ENCODE measurements around the gene FMC1. TPM values are rescaled to one million over a fixed set of nuclear protein-coding genes. Genes with fewer than 3 reads are reported as not detected.

The FMC1 gene
- total and polyA plus RNA-seq, 4 donors = 8.7 to 44.6 (median 13.2) TPM

- ATAC-seq (ENCODE audit: insufficient read depth, low FRiP score) = no peak
- peaks cover 0 to 26% (median 9%) of the 10 kb centered on the region in 5 donors for H3K4me1 ChIP-seq (ENCODE audit: control insufficient read depth in 5 of 5, insufficient read depth in 5 of 5, low read length in 5 of 5)
- peaks cover 0 to 11% (median 4%) of the 10 kb centered on the region in 4 donors for H3K36me3 ChIP-seq (ENCODE audit: control insufficient read depth in 4 of 4, insufficient read depth in 4 of 4, low read length in 4 of 4)
- no peaks in the 10 kb centered on the region for H3K27me3 ChIP-seq (ENCODE audit: control insufficient read depth in 3 of 3, insufficient read depth in 3 of 3, low read length in 2 of 3)
- H3K9me3 ChIP-seq (ENCODE audit: control insufficient read depth in 4 of 4, insufficient read depth in 3 of 4, low read length in 3 of 4) = no peaks in the 10 kb centered on the region
- 0 to 2% methylated on average over 2 of the region's 2 CpGs for WGBS, 2 donors
- peak overlapping the region in 1 of 2 donors; percentile 98 for H3K27ac ChIP-seq (ENCODE audit: low read depth in 1 of 2, low read length in 1 of 2)
- DNase-seq = no peak
- H3K4me3 ChIP-seq = peak overlapping the region; percentile 68
- peak overlapping the region; percentile 96 to 97 for H3K9ac ChIP-seq (ENCODE audit: insufficient read depth in 1 of 2, low read length in 2 of 2)
- TF ChIP-seq, protein P1, sequence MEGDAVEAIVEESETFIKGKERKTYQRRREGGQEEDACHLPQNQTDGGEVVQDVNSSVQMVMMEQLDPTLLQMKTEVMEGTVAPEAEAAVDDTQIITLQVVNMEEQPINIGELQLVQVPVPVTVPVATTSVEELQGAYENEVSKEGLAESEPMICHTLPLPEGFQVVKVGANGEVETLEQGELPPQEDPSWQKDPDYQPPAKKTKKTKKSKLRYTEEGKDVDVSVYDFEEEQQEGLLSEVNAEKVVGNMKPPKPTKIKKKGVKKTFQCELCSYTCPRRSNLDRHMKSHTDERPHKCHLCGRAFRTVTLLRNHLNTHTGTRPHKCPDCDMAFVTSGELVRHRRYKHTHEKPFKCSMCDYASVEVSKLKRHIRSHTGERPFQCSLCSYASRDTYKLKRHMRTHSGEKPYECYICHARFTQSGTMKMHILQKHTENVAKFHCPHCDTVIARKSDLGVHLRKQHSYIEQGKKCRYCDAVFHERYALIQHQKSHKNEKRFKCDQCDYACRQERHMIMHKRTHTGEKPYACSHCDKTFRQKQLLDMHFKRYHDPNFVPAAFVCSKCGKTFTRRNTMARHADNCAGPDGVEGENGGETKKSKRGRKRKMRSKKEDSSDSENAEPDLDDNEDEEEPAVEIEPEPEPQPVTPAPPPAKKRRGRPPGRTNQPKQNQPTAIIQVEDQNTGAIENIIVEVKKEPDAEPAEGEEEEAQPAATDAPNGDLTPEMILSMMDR (IDR thresholded peaks at IDR 0.05; ENCODE audit: control extremely low read depth, extremely low read depth) = no peak
Observed at GRCh38 chr7:139360948-139361307, 19.8 kb downstream of the FMC1 start.

- 26 to 31% methylated on average over 3 of the region's 3 CpGs for WGBS, 2 donors
- TF ChIP-seq, protein P1 (IDR thresholded peaks at IDR 0.05; ENCODE audit: control extremely low read depth, extremely low read depth) = no peak
- Histone ChIP-seq H3K27ac (ENCODE audit: low read depth in 1 of 2, low read length in 1 of 2) (no peak overlapping the region), H3K27me3 (ENCODE audit: control insufficient read depth in 3 of 3, insufficient read depth in 3 of 3, low read length in 2 of 3) (no peaks in the 10 kb centered on the region), H3K9me3 (ENCODE audit: control insufficient read depth in 4 of 4, insufficient read depth in 3 of 4, low read length in 3 of 4) (no peaks in the 10 kb centered on the region), H3K4me1 (ENCODE audit: control insufficient read depth in 5 of 5, insufficient read depth in 5 of 5, low read length in 5 of 5) (peaks cover 0 to 27% (median 9%) of the 10 kb centered on the region in 5 donors), H3K36me3 (ENCODE audit: control insufficient read depth in 4 of 4, insufficient read depth in 4 of 4, low read length in 4 of 4) (peaks cover 0 to 8% (median 4%) of the 10 kb centered on the region in 4 donors), H3K4me3 (no peak overlapping the region), H3K9ac (ENCODE audit: insufficient read depth in 1 of 2, low read length in 2 of 2) (peak overlapping the region; percentile 96 to 97)
- ATAC-seq (ENCODE audit: insufficient read depth, low FRiP score) = no peak
- peak in 1 of 3 donors; percentile 42 for DNase-seq
Observed at GRCh38 chr7:139361523-139361922, 20.4 kb downstream of the FMC1 start.

- Histone ChIP-seq H3K27me3 (ENCODE audit: control insufficient read depth in 3 of 3, insufficient read depth in 3 of 3, low read length in 2 of 3) (no peaks in the 10 kb centered on the region), H3K9me3 (ENCODE audit: control insufficient read depth in 4 of 4, insufficient read depth in 3 of 4, low read length in 3 of 4) (no peaks in the 10 kb centered on the region), H3K4me3 (no peak overlapping the region), H3K9ac (ENCODE audit: insufficient read depth in 1 of 2, low read length in 2 of 2) (no peak overlapping the region), H3K36me3 (ENCODE audit: control insufficient read depth in 4 of 4, insufficient read depth in 4 of 4, low read length in 4 of 4) (peaks cover 0 to 7% (median 4%) of the 10 kb centered on the region in 4 donors), H3K27ac (ENCODE audit: low read depth in 1 of 2, low read length in 1 of 2) (no peak overlapping the region), H3K4me1 (ENCODE audit: control insufficient read depth in 5 of 5, insufficient read depth in 5 of 5, low read length in 5 of 5) (peaks cover 0 to 27% (median 9%) of the 10 kb centered on the region in 5 donors)
- no peak for ATAC-seq (ENCODE audit: insufficient read depth, low FRiP score)
- 57 to 60% methylated on average over 3 of the region's 3 CpGs for WGBS, 2 donors
- TF ChIP-seq, protein P1 (IDR thresholded peaks at IDR 0.05; ENCODE audit: control extremely low read depth, extremely low read depth) = no peak
- peak in 2 of 3 donors; percentile 23 to 36 for DNase-seq
Observed at GRCh38 chr7:139362302-139362701, 21.2 kb downstream of the FMC1 start.

GRCh38 chr7:139362981-139363380 is 21.8 kb downstream of the FMC1 start:
- H3K9me3 ChIP-seq (ENCODE audit: control insufficient read depth in 4 of 4, insufficient read depth in 3 of 4, low read length in 3 of 4) = no peaks in the 10 kb centered on the region
- peaks cover 0 to 27% (median 12%) of the 10 kb centered on the region in 5 donors for H3K4me1 ChIP-seq (ENCODE audit: control insufficient read depth in 5 of 5, insufficient read depth in 5 of 5, low read length in 5 of 5)
- ATAC-seq (ENCODE audit: insufficient read depth, low FRiP score) = no peak
- H3K4me3 ChIP-seq = no peak overlapping the region
- TF ChIP-seq, protein P1 (IDR thresholded peaks at IDR 0.05; ENCODE audit: control extremely low read depth, extremely low read depth) = no peak
- peaks cover 0 to 9% (median 4%) of the 10 kb centered on the region in 4 donors for H3K36me3 ChIP-seq (ENCODE audit: control insufficient read depth in 4 of 4, insufficient read depth in 4 of 4, low read length in 4 of 4)
- H3K27ac ChIP-seq (ENCODE audit: low read depth in 1 of 2, low read length in 1 of 2) = no peak overlapping the region
- no peaks in the 10 kb centered on the region for H3K27me3 ChIP-seq (ENCODE audit: control insufficient read depth in 3 of 3, insufficient read depth in 3 of 3, low read length in 2 of 3)
- DNase-seq = no peak
- WGBS, 2 donors = 88 to 96% methylated on average over 6 of the region's 6 CpGs
- no peak overlapping the region for H3K9ac ChIP-seq (ENCODE audit: insufficient read depth in 1 of 2, low read length in 2 of 2)
